ENCODE data around the gene KRTAP1-5.
"Not testable (repeated sequence)": the region's sequence is repeated elsewhere in the genome, so short reads cannot be mapped to it uniquely, and the experiment has no call there.

KRTAP1-5 gene

GRCh38 chr17:41046735-41047465 is 19.9 kb upstream of the KRTAP1-5 start, which contains the start of gene KRTAP2-1:
TSS of gene KRTAP2-1 (minus strand) at chr17:41047316. CDS start at chr17:41047267, 49 bp downstream.
- DNase-seq, result not testable (repeated sequence)

GRCh38 chr17:41042953-41043352 is 15.9 kb upstream of the KRTAP1-5 start:
- no peak for DNase-seq

- not testable (repeated sequence) for DNase-seq
Observed at GRCh38 chr17:41040783-41041571, 14.0 kb upstream of the KRTAP1-5 start, which contains the start of gene KRTAP1-1. TSS of gene KRTAP1-1 (minus strand) at chr17:41041450. CDS start at chr17:41041397, 53 bp downstream.

GRCh38 chr17:41037853-41038350 is 10.9 kb upstream of the KRTAP1-5 start:
- no peak for DNase-seq

- DNase-seq, result not testable (repeated sequence)
Observed at GRCh38 chr17:41034346-41034935, 7.4 kb upstream of the KRTAP1-5 start, which contains the start of gene KRTAP1-3. TSS of gene KRTAP1-3 (minus strand) at chr17:41034874. CDS start at chr17:41034821, 53 bp downstream.

GRCh38 chr17:41029633-41030245 is 2.7 kb upstream of the KRTAP1-5 start, which contains the start of gene KRTAP1-4:
TSS of gene KRTAP1-4 (minus strand) at chr17:41030195. CDS start at chr17:41030078, 117 bp downstream.
- DNase-seq, result no peak

GRCh38 chr17:41024697-41025096 is 2.3 kb downstream of the KRTAP1-5 start:
- no peak for DNase-seq

GRCh38 chr17:41020336-41020735 is 6.7 kb downstream of the KRTAP1-5 start:
- DNase-seq, result no peak

- DNase-seq, result no peak
Observed at GRCh38 chr17:41019415-41019814, 7.6 kb downstream of the KRTAP1-5 start.

- no peak for DNase-seq
Observed at GRCh38 chr17:41018541-41018940, 8.5 kb downstream of the KRTAP1-5 start.

GRCh38 chr17:41016578-41017215 is 10.3 kb downstream of the KRTAP1-5 start:
- no peak for DNase-seq

- no peak for DNase-seq
Observed at GRCh38 chr17:41015454-41015853, 11.6 kb downstream of the KRTAP1-5 start.

- DNase-seq, result no peak
Observed at GRCh38 chr17:41013606-41014005, 13.4 kb downstream of the KRTAP1-5 start.

GRCh38 chr17:41013181-41013580 is 13.8 kb downstream of the KRTAP1-5 start:
- DNase-seq, result no peak

- DNase-seq, result no peak
Observed at GRCh38 chr17:41012326-41013120, 14.5 kb downstream of the KRTAP1-5 start.

- no peak for DNase-seq
Observed at GRCh38 chr17:41010441-41010840, 16.6 kb downstream of the KRTAP1-5 start.

- no peak for DNase-seq
Observed at GRCh38 chr17:41009936-41010335, 17.1 kb downstream of the KRTAP1-5 start.

GRCh38 chr17:41009301-41009760 is 17.7 kb downstream of the KRTAP1-5 start:
- no peak for DNase-seq

- DNase-seq, result no peak
Observed at GRCh38 chr17:41008811-41009210, 18.2 kb downstream of the KRTAP1-5 start, which contains the start of gene KRTAP3-1. TSS of gene KRTAP3-1 (minus strand) at chr17:41009128. CDS start at chr17:41009074, 54 bp downstream.

- no peak for DNase-seq
Observed at GRCh38 chr17:41004397-41004796, 22.6 kb downstream of the KRTAP1-5 start.

GRCh38 chr17:41003926-41004325 is 23.1 kb downstream of the KRTAP1-5 start:
- DNase-seq, result no peak

Data from suppressor macrophage treated with lipopolysaccharide for 4 hours (primary cell).